ENCODE results near the gene PCBP2.

DNA sequence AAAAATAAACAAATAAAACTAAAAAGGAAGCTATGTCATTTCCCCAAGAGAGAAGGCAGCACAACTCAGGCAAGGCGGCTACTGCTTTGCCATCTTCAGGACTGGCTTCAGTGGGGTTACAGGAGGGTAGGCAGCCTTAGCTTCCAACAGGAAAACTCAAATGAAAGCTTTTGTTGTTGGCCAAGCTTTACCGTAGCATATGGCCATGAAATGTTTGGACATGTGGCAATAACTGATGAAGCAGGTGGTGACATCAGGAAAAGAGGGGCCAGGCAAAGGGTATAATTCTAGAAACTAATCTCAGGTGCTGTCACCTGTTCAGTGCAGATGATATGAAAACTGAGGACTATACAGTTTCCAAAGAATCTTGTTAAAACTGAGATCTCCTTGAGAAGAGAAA lies 78.2 kb downstream of the PCBP2 start:
- TF ChIP-seq, protein P1, sequence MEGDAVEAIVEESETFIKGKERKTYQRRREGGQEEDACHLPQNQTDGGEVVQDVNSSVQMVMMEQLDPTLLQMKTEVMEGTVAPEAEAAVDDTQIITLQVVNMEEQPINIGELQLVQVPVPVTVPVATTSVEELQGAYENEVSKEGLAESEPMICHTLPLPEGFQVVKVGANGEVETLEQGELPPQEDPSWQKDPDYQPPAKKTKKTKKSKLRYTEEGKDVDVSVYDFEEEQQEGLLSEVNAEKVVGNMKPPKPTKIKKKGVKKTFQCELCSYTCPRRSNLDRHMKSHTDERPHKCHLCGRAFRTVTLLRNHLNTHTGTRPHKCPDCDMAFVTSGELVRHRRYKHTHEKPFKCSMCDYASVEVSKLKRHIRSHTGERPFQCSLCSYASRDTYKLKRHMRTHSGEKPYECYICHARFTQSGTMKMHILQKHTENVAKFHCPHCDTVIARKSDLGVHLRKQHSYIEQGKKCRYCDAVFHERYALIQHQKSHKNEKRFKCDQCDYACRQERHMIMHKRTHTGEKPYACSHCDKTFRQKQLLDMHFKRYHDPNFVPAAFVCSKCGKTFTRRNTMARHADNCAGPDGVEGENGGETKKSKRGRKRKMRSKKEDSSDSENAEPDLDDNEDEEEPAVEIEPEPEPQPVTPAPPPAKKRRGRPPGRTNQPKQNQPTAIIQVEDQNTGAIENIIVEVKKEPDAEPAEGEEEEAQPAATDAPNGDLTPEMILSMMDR (IDR thresholded peaks at IDR 0.05): no peak
- no peak for TF ChIP-seq POLR2A (IDR thresholded peaks at IDR 0.05)

Measured in gastroesophageal sphincter (tissue), 3 donors.